ENCODE measurements around the gene RAB3IL1. TPM values are rescaled to one million over a fixed set of nuclear protein-coding genes. Genes with fewer than 3 reads are reported as not detected.

RAB3IL1 gene
- total RNA-seq, 1 donor, result not detected

GRCh38 chr11:61850687-61851086, 66.7 kb downstream of the RAB3IL1 start:
- H3K4me1 ChIP-seq (ENCODE audit: insufficient read depth, low read length), result no peaks in the 10 kb centered on the region
- no peaks in the 10 kb centered on the region for H3K27me3 ChIP-seq (ENCODE audit: insufficient read depth, low read length)

GRCh38 chr11:61848631-61849030, 68.7 kb downstream of the RAB3IL1 start:
- Histone ChIP-seq H3K4me3 (ENCODE audit: low read length) (no peak overlapping the region), H3K4me1 (ENCODE audit: insufficient read depth, low read length) (no peaks in the 10 kb centered on the region), H3K9me3 (ENCODE audit: low read depth, low read length) (no peaks in the 10 kb centered on the region), H3K27me3 (ENCODE audit: insufficient read depth, low read length) (no peaks in the 10 kb centered on the region)

More at GRCh38 chr11:61850687-61851086, 66.7 kb downstream of the RAB3IL1 start:
- Histone ChIP-seq H3K9me3 (ENCODE audit: low read depth, low read length) (no peaks in the 10 kb centered on the region), H3K4me3 (ENCODE audit: low read length) (no peak overlapping the region)

- Histone ChIP-seq H3K4me3 (ENCODE audit: low read length) (no peak overlapping the region), H3K9me3 (ENCODE audit: low read depth, low read length) (no peaks in the 10 kb centered on the region), H3K27me3 (ENCODE audit: insufficient read depth, low read length) (no peaks in the 10 kb centered on the region), H3K4me1 (ENCODE audit: insufficient read depth, low read length) (no peaks in the 10 kb centered on the region)
Observed at GRCh38 chr11:61847914-61848581, 69.3 kb downstream of the RAB3IL1 start.

Other genes starting within 250 kb of the RAB3IL1 start
- gene DAGLA, start 237.2 kb downstream of the RAB3IL1 start, total RNA-seq, result 0.94 TPM
- gene MYRF, start 164.9 kb downstream of the RAB3IL1 start, total RNA-seq, result 0.31 TPM
- gene TMEM258, start 125.0 kb downstream of the RAB3IL1 start, total RNA-seq, result 32.5 TPM
- 13.1 TPM for gene FEN1, start 124.7 kb downstream of the RAB3IL1 start, total RNA-seq
- gene FADS1, start 100.6 kb downstream of the RAB3IL1 start, total RNA-seq, result 12.1 TPM
- 12.8 TPM for gene FADS2, start 89.3 kb downstream of the RAB3IL1 start, total RNA-seq
- 7.0 TPM for gene FADS3, start 26.0 kb downstream of the RAB3IL1 start, total RNA-seq
- 2.3 TPM for gene BEST1, start 32.8 kb upstream of the RAB3IL1 start, total RNA-seq
- 1,270 TPM for gene FTH1, start 50.1 kb upstream of the RAB3IL1 start, total RNA-seq
- gene INCENP, start 206.4 kb upstream of the RAB3IL1 start, total RNA-seq, result 10.3 TPM